H1 (cell line): ENCODE results near the gene TENT4B. TPM values are rescaled to one million over a fixed set of nuclear protein-coding genes. Genes with fewer than 3 reads are reported as not detected.

Source experiments
- CTCF ChIA-PET: fragments of 300-600 bp; sonication (Branson Sonifier 250); formaldehyde crosslinking; loops from one replicate; lab custom pipeline; 2021; ENCODE audit not compliant: partially characterized antibody; lab: Charles Lee
- POLR2A ChIA-PET: fragments of 300-600 bp; sonication (Branson Sonifier 250); formaldehyde crosslinking; loops from one replicate; lab custom pipeline; 2021; ENCODE audit warnings: inconsistent platforms; ENCODE audit not compliant: partially characterized antibody; lab: Charles Lee
- DNase-seq, 2 experiments: peaks; one replicate each; pipeline versions ENCODE4 v3.0.0 to v3.0.0-alpha.2; 2010 to 2022; ENCODE audit warnings: low spot score in 2 of 2, low read depth in 1 of 2, mixed read lengths in 1 of 2
- FAIRE-seq: peaks from 2 replicates; lab custom pipeline; 2011; peaks lifted over from hg19 to GRCh38; lab: Jason Lieb, UNC
- H2AFZ ChIP-seq: 2 replicates; pipeline ENCODE4 v1.8.1; 2012; ENCODE audit warnings: low read length, inconsistent platforms
- H2AK5ac ChIP-seq: 2 replicates; pipeline ENCODE4 v1.6.1; 2013; ENCODE audit warnings: low read depth, low read length
- H2BK120ac ChIP-seq: replicated peaks from 2 replicates; pipeline ENCODE3; 2013; ENCODE audit warnings: low read depth, low read length, inconsistent platforms
- H2BK12ac ChIP-seq: 2 replicates; pipeline ENCODE4 v1.6.1; 2013; ENCODE audit warnings: low read depth, low read length
- H2BK15ac ChIP-seq: 2 replicates; pipeline ENCODE4 v1.6.1; 2013; ENCODE audit warnings: low read length
- H2BK20ac ChIP-seq: 2 replicates; pipeline ENCODE4 v1.6.1; 2013; ENCODE audit warnings: low read length
- H2BK5ac ChIP-seq: 2 replicates; pipeline ENCODE4 v1.6.1; 2013; ENCODE audit warnings: low read depth, low read length
- H3K14ac ChIP-seq: 2 replicates; pipeline ENCODE4 v1.6.1; 2013; ENCODE audit warnings: inconsistent platforms; ENCODE audit not compliant: insufficient read length
- H3K18ac ChIP-seq: 2 replicates; pipeline ENCODE4 v1.6.1; 2013; ENCODE audit warnings: low read length; ENCODE audit errors: extremely low read depth
- H3K23ac ChIP-seq: 2 replicates; pipeline ENCODE4 v1.6.1; 2013; ENCODE audit warnings: inconsistent platforms; ENCODE audit not compliant: insufficient read length
- H3K23me2 ChIP-seq: 2 replicates; pipeline ENCODE4 v1.6.1; 2013; ENCODE audit warnings: low read depth, low read length
- H3K27ac ChIP-seq: 2 replicates; pipeline ENCODE4 v1.6.1; 2011; ENCODE audit warnings: low read depth, low read length, inconsistent platforms
- H3K27me3 ChIP-seq, 4 experiments: replicated peaks in 1 of 4; 1 replicate in 1 of 4; 2 replicates in 3 of 4; pipeline versions ENCODE4 v1.6.1 to v1.8.1; 2011 to 2013; ENCODE audit warnings: low read length in 3 of 4, mild to moderate bottlenecking in 3 of 4, inconsistent platforms in 2 of 4, mixed read lengths in 2 of 4, moderate library complexity in 1 of 4; ENCODE audit not compliant: control insufficient read depth in 3 of 4, insufficient read depth in 3 of 4; ENCODE audit errors: extremely low read depth in 1 of 4
- H3K36me3 ChIP-seq, 4 experiments: 2 replicates each; pipeline versions ENCODE4 v1.6.1 to v1.8.1; 2011 to 2013; ENCODE audit warnings: mild to moderate bottlenecking in 4 of 4, low read length in 3 of 4, moderate library complexity in 2 of 4, control low read depth in 1 of 4, inconsistent platforms in 1 of 4; ENCODE audit not compliant: insufficient read depth in 4 of 4, control insufficient read depth in 2 of 4
- H3K4ac ChIP-seq: replicated peaks from 2 replicates; pipeline ENCODE3; 2013; ENCODE audit warnings: low read length, low read depth, mixed read lengths, inconsistent platforms; ENCODE audit not compliant: insufficient read length
- H3K4me1 ChIP-seq, 4 experiments: replicated peaks in 1 of 4; 1 replicate in 1 of 4; 2 replicates in 3 of 4; pipeline versions ENCODE4 v1.6.1 to v1.8.1; 2011 to 2013; ENCODE audit warnings: low read length in 3 of 4, inconsistent platforms in 2 of 4, mixed read lengths in 1 of 4; ENCODE audit not compliant: insufficient read depth in 4 of 4, control insufficient read depth in 3 of 4
- H3K4me2 ChIP-seq, 2 experiments: 2 replicates each; pipeline versions ENCODE4 v1.6.1 to v1.8.1; 2011 to 2013; ENCODE audit warnings: low read depth in 2 of 2, low read length in 2 of 2, control low read depth in 1 of 2, inconsistent platforms in 1 of 2, mild to moderate bottlenecking in 1 of 2; ENCODE audit not compliant: insufficient read depth in 1 of 2
- H3K4me3 ChIP-seq, 4 experiments: fragments of 200-600, 300-600 bp in 1 of 4; sonication (generic), shearing (Covaris generic), sonication (Bioruptor Twin) in 1 of 4; 2 replicates each; pipeline versions ENCODE4 v1.5.1 to v1.8.1; 2011 to 2016; ENCODE audit warnings: low read length in 4 of 4, low read depth in 3 of 4, control low read depth in 2 of 4, inconsistent platforms in 2 of 4, mild to moderate bottlenecking in 2 of 4, mixed read lengths in 1 of 4, moderate library complexity in 1 of 4; ENCODE audit not compliant: insufficient read depth in 2 of 4; ENCODE audit errors: extremely low read depth in 1 of 4
- H3K56ac ChIP-seq: replicated peaks from 2 replicates; pipeline ENCODE3; 2013; ENCODE audit warnings: low read depth, mild to moderate bottlenecking, mixed read lengths, low read length, inconsistent platforms; ENCODE audit not compliant: insufficient read length
- H3K79me1 ChIP-seq: 2 replicates; pipeline ENCODE4 v1.6.1; 2013; ENCODE audit warnings: low read depth, low read length, control low read depth
- H3K79me2 ChIP-seq, 2 experiments: 2 replicates each; pipeline versions ENCODE4 v1.6.1 to v1.8.1; 2012 to 2013; ENCODE audit warnings: low read length in 2 of 2, mild to moderate bottlenecking in 2 of 2, inconsistent platforms in 1 of 2; ENCODE audit not compliant: insufficient read depth in 2 of 2, control insufficient read depth in 1 of 2
- H3K9ac ChIP-seq, 4 experiments: replicated peaks in 1 of 4; 1 replicate in 1 of 4; 2 replicates in 3 of 4; pipeline versions ENCODE4 v1.6.1 to v1.8.1; 2011 to 2013; ENCODE audit warnings: low read depth in 3 of 4, low read length in 3 of 4, control low read depth in 2 of 4, mild to moderate bottlenecking in 2 of 4, moderate library complexity in 2 of 4, inconsistent platforms in 1 of 4; ENCODE audit errors: extremely low read depth in 1 of 4
- H3K9me3 ChIP-seq, 2 experiments: 2 replicates each; pipeline versions ENCODE4 v1.6.1 to v1.8.1; 2012 to 2013; ENCODE audit warnings: mild to moderate bottlenecking in 2 of 2, moderate library complexity in 2 of 2, control low read depth in 1 of 2, inconsistent platforms in 1 of 2, low read depth in 1 of 2, low read length in 1 of 2, mixed read lengths in 1 of 2; ENCODE audit not compliant: insufficient read depth in 2 of 2
- H4K20me1 ChIP-seq, 2 experiments: replicated peaks in 1 of 2; 2 replicates each; pipeline versions ENCODE3 to v1.8.1; 2011 to 2013; ENCODE audit warnings: inconsistent platforms in 2 of 2, low read length in 2 of 2, mild to moderate bottlenecking in 1 of 2; ENCODE audit not compliant: insufficient read depth in 2 of 2, control insufficient read depth in 1 of 2
- H4K5ac ChIP-seq: 2 replicates; pipeline ENCODE4 v1.6.1; 2013; ENCODE audit warnings: low read length, low read depth, mixed read lengths, inconsistent platforms; ENCODE audit not compliant: insufficient read length
- H4K8ac ChIP-seq: 2 replicates; pipeline ENCODE4 v1.8.0; 2013; ENCODE audit warnings: mild to moderate bottlenecking, moderate library complexity, low read length, inconsistent platforms; ENCODE audit not compliant: insufficient read depth; ENCODE audit errors: extremely low read depth
- H4K91ac ChIP-seq: replicated peaks from 2 replicates; pipeline ENCODE3; 2013; ENCODE audit warnings: low read length, mixed read lengths, inconsistent platforms; ENCODE audit not compliant: insufficient read length
- ASH2L ChIP-seq: fragments of 200-600, 300-600 bp; sonication (generic); IDR thresholded peaks from one replicate; pipeline ENCODE4 v1.7.1; 2017; ENCODE audit warnings: low read length
- BACH1 ChIP-seq: IDR thresholded peaks from 2 replicates; pipeline ENCODE4 v1.6.1; 2012; ENCODE audit warnings: low read length, improper control_type of control experiment
- CBX5 ChIP-seq: fragments of 300-800, 300-1000 bp; sonication (generic); IDR thresholded peaks from 2 replicates; pipeline ENCODE4 v1.7.1; 2016; ENCODE audit warnings: antibody characterized with exemption, low read length, low read depth
- CHD1 ChIP-seq: IDR thresholded peaks from 2 replicates; pipeline ENCODE4 v1.6.1; 2012; ENCODE audit warnings: low read depth, low read length, improper control_type of control experiment
- CTBP2 ChIP-seq: IDR thresholded peaks from 2 replicates; pipeline ENCODE4 v1.7.0; 2011; ENCODE audit warnings: borderline replicate concordance, mild to moderate bottlenecking, moderate library complexity, mixed read lengths, low read length; ENCODE audit not compliant: insufficient read depth, insufficient read length
- EGR1 ChIP-seq: IDR thresholded peaks from 2 replicates; pipeline ENCODE4 v1.6.1; 2011; ENCODE audit warnings: low read depth, low read length, borderline replicate concordance
- POLR2AphosphoS5 ChIP-seq: IDR thresholded peaks from 2 replicates; pipeline ENCODE4 v1.6.1; 2011; ENCODE audit warnings: low read depth, low read length
- RFX5 ChIP-seq: IDR thresholded peaks from 2 replicates; pipeline ENCODE4 v1.6.1; 2011; ENCODE audit warnings: low read depth, low read length, improper control_type of control experiment, borderline replicate concordance
- SIX5 ChIP-seq: IDR thresholded peaks from 2 replicates; pipeline ENCODE4 v1.6.1; 2011; ENCODE audit warnings: mild to moderate bottlenecking, low read depth, low read length
- WGBS, 2 experiments: shearing (Covaris generic) in 1 of 2; methylation state at CpG; one replicate each; pipeline versions ENCODE4 v1.1.6 to v1.1.7; 2013 to 2015; ENCODE audit warnings: low lambda C conversion rate in 2 of 2, mixed read lengths in 2 of 2, inconsistent platforms in 1 of 2, low coverage in 1 of 2, missing lambda C conversion rate in 1 of 2; ENCODE audit not compliant: insufficient replicate concordance in 2 of 2, insufficient coverage in 1 of 2, insufficient read length in 1 of 2; ENCODE audit errors: extremely low coverage in 1 of 2, missing lambda C conversion rate in 1 of 2; 5-methylcytosine and 5-hydroxymethylcytosine counted together
- polyA plus RNA-seq, 7 experiments: library from polyadenylated mRNA; depleted of rRNA in 3 of 7; stranded (reverse) in 5 of 7; unstranded in 2 of 7; fragments of >200 nt in 5 of 7; fragments of 200-250 nt in 2 of 7; gene quantifications; 1 replicate in 5 of 7; 2 replicates in 1 of 7; 4 replicates in 1 of 7; pipeline versions ENCODE4 v1.2.1 to v1.2.3, GENCODE V29; 2011 to 2013; ENCODE audit warnings: missing spikeins in 2 of 7, mixed read lengths in 2 of 7
- total RNA-seq: library from RNA; stranded (reverse); fragmentation: NEBNext Ultra II Directional; extraction: Animal tissue kit (Norgen Biotek cat#: 25700); gene quantifications from 2 replicates; pipeline ENCODE4 v1.2.1, GENCODE V29; 2021
- TF ChIP-seq, protein P1 (sequence below): IDR thresholded peaks from 2 replicates; pipeline ENCODE4 v1.6.1; 2012; ENCODE audit warnings: inconsistent platforms
- TF ChIP-seq, protein P2 (sequence below): IDR thresholded peaks from 2 replicates; pipeline ENCODE4 v1.6.1; 2012; ENCODE audit warnings: inconsistent platforms

TENT4B gene
- total and polyA plus RNA-seq, 2 of the 8 experiments (the other 6 are each of a cell fraction or from before 2014, with no cell fraction given) = 4.2 to 15.7 TPM

DNA sequence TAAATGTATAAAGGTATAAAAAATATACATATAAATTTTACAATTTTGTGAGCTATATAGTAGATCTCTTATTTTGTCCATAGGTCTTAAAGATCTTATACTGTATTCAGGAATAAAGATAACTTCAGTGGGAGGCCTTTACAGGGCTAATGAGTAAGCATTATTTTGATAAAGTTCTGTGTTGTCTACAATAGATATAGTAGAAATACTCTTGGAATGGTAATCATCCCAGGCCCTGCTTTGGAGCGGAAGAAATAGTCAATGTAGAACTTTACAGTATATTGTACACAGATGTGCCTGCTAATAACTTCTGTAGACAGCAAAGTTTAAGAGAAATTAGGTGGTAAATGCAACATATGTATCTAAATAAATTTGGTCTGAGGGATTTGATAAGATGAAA, 42.6 kb downstream of the TENT4B start:
- Histone ChIP-seq H3K4me1 (no peaks in the 10 kb centered on the region), H2BK120ac (no peak overlapping the region), H3K4ac (no peak overlapping the region), H2AFZ (no peak overlapping the region), H2BK5ac (no peak overlapping the region), H3K79me1 (peaks cover 2% of the 10 kb centered on the region; the same call in 1 of the 2 replicates), H3K9me3 (no peaks in the 10 kb centered on the region), H3K79me2 (peaks cover 0 to 26% of the 10 kb centered on the region in 2 experiments; a peak in 2 of 4 replicates), H4K91ac (no peak overlapping the region), H3K14ac (no peak overlapping the region), H4K20me1 (peaks cover 0 to 3% of the 10 kb centered on the region in 2 experiments), H3K27ac (no peak overlapping the region), H3K23me2 (no peaks in the 10 kb centered on the region)
- CTCF ChIA-PET = interaction anchor here (1.2 to 3.3 kb wide), 3 partner anchors 14 to 18 kb away, joined by 3 to 11 read pairs (median 6); no protein-coding TSS in a partner anchor
- 94% methylated on average over 1 of the region's 1 CpG; no CpG with 5 or more reads in 1 of the 2 experiments for WGBS, 2 experiments
- TF ChIP-seq CBX5 = no peak
- TF ChIP-seq, protein P1, sequence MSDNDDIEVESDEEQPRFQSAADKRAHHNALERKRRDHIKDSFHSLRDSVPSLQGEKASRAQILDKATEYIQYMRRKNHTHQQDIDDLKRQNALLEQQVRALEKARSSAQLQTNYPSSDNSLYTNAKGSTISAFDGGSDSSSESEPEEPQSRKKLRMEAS = no peak
- TF ChIP-seq RFX5 = no peak
- no peak for TF ChIP-seq CTBP2
- TF ChIP-seq, protein P2, sequence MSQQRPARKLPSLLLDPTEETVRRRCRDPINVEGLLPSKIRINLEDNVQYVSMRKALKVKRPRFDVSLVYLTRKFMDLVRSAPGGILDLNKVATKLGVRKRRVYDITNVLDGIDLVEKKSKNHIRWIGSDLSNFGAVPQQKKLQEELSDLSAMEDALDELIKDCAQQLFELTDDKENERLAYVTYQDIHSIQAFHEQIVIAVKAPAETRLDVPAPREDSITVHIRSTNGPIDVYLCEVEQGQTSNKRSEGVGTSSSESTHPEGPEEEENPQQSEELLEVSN = no peak
- TF ChIP-seq ASH2L = no peak
- no peak for TF ChIP-seq BACH1
- TF ChIP-seq EGR1 = no peak
- no peak for TF ChIP-seq CHD1
- no peak for TF ChIP-seq POLR2AphosphoS5
- no peak for TF ChIP-seq SIX5
- TF ChIP-seq, all 59 proteins: peak for 0
- H3K4me2 ChIP-seq = no peak overlapping the region
- POLR2A ChIA-PET = no interaction called here
- H3K27me3 ChIP-seq = no peaks in the 10 kb centered on the region
- H3K9ac ChIP-seq = no peak overlapping the region
- no peaks in the 10 kb centered on the region for H3K36me3 ChIP-seq
- H4K8ac ChIP-seq = no peak overlapping the region
- no peak overlapping the region for H2BK20ac ChIP-seq
- H2BK15ac ChIP-seq = no peak overlapping the region
- no peak overlapping the region for H3K4me3 ChIP-seq
- no peak overlapping the region for H3K18ac ChIP-seq
- H3K23ac ChIP-seq = no peak overlapping the region
- no peak overlapping the region for H3K56ac ChIP-seq
- no peak overlapping the region for H2AK5ac ChIP-seq
- FAIRE-seq (no peak), DNase-seq (no peak)
- H4K5ac ChIP-seq = no peak overlapping the region
- H2BK12ac ChIP-seq = no peak overlapping the region
